Peyer's patch (tissue), 4 donors: Measurements from ENCODE around the gene FAM20C.

Experiments
- POLR2A ChIP-seq, 2 donors: fragments of 450-650 bp; IDR thresholded peaks; one replicate each; pipeline ENCODE4 v1.5.1; 2017; ENCODE audit warnings: antibody characterized with exemption in 2 of 2, mild to moderate bottlenecking in 2 of 2, moderate library complexity in 2 of 2
- TF ChIP-seq, protein P1 (sequence below), 6 experiments: fragments of 450-650 bp in 4 of 6; fragments of 200-600 bp in 2 of 6; sonication (generic) in 1 of 6; IDR thresholded peaks; one replicate each; pipeline ENCODE4 v1.5.1; 2017 to 2019; ENCODE audit warnings: antibody characterized with exemption in 6 of 6, mild to moderate bottlenecking in 3 of 6, moderate library complexity in 1 of 6

DNA sequence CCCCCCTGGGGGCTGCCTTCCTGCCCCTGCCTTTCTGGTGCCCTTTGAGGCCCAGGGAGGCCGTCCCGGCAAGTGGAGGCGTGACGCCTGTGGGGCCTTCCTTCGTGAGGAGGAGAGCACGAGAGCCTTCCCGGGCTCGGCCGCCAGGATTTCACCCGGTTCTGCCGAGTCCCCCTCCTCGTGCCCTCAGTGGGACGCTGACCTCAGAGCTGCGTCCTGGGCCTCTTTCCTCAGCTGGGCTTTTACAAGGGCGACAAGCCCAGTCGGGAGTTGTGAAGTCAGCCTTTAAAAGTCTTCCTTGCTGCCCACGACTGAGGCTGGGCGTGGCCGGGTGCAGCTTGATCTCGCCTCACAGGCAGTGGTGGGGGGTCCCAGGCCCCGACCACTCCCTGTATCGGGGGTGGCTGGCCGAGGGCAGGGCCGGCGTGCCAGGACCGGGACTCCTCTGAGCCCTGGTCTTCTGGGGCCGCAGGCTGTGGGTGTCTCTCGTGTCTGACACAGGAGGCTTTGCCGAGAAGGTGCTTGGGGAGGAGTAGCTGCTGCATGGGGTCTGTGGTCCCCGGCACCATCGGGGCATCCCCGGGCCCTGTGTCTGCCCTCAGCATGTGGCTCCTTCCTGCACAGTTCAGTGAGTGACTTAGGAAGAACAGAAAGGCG lies 41.8 kb downstream of the FAM20C start:
- no peak for TF ChIP-seq POLR2A (IDR thresholded peaks at IDR 0.05)
- TF ChIP-seq, protein P1, sequence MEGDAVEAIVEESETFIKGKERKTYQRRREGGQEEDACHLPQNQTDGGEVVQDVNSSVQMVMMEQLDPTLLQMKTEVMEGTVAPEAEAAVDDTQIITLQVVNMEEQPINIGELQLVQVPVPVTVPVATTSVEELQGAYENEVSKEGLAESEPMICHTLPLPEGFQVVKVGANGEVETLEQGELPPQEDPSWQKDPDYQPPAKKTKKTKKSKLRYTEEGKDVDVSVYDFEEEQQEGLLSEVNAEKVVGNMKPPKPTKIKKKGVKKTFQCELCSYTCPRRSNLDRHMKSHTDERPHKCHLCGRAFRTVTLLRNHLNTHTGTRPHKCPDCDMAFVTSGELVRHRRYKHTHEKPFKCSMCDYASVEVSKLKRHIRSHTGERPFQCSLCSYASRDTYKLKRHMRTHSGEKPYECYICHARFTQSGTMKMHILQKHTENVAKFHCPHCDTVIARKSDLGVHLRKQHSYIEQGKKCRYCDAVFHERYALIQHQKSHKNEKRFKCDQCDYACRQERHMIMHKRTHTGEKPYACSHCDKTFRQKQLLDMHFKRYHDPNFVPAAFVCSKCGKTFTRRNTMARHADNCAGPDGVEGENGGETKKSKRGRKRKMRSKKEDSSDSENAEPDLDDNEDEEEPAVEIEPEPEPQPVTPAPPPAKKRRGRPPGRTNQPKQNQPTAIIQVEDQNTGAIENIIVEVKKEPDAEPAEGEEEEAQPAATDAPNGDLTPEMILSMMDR (IDR thresholded peaks at IDR 0.05), result no peak
